HG03432 (cell line): Measurements from ENCODE around the gene NSD2.
"Not testable (repeated sequence)": the region's sequence is repeated elsewhere in the genome, so short reads cannot be mapped to it uniquely, and the experiment has no call there.

ENCODE experiments used
- ATAC-seq: cut with Tn5 transposase; IDR thresholded peaks from one replicate; pipeline ENCODE4 v1.9.1; 2021; ENCODE audit warnings: mild to moderate bottlenecking, moderate library complexity; ENCODE audit not compliant: unreplicated experiment

Gene NSD2

GRCh38 chr4:1841201-1841886, 29.8 kb upstream of the NSD2 start:
- ATAC-seq: no peak

GRCh38 chr4:1841887-1842210, 29.3 kb upstream of the NSD2 start:
- ATAC-seq: no peak

- ATAC-seq: no peak
Measured at GRCh38 chr4:1842339-1842895, 28.8 kb upstream of the NSD2 start.

- no peak for ATAC-seq
Measured at GRCh38 chr4:1842993-1843448, 28.2 kb upstream of the NSD2 start.

GRCh38 chr4:1843852-1844251, 27.3 kb upstream of the NSD2 start:
- ATAC-seq: no peak

- not testable (repeated sequence) for ATAC-seq
Measured at GRCh38 chr4:1844618-1845017, 26.6 kb upstream of the NSD2 start.

GRCh38 chr4:1846580-1846979, 24.6 kb upstream of the NSD2 start:
- ATAC-seq: no peak

GRCh38 chr4:1850276-1850675, 20.9 kb upstream of the NSD2 start:
- no peak for ATAC-seq

GRCh38 chr4:1851160-1851559, 20.0 kb upstream of the NSD2 start:
- no peak for ATAC-seq

GRCh38 chr4:1851575-1852410, 19.4 kb upstream of the NSD2 start:
- ATAC-seq: no peak

- ATAC-seq: no peak
Measured at GRCh38 chr4:1852904-1853623, 18.1 kb upstream of the NSD2 start.

GRCh38 chr4:1854752-1855151, 16.4 kb upstream of the NSD2 start:
- no peak for ATAC-seq

GRCh38 chr4:1855333-1856070, 15.7 kb upstream of the NSD2 start:
- peak; percentile 32 for ATAC-seq

GRCh38 chr4:1856071-1856942, 14.9 kb upstream of the NSD2 start, which contains the start of gene LETM1:
Gene LETM1 (minus strand): TSS chr4:1856156. CDS start chr4:1855950, 206 bp downstream.
- ATAC-seq: peak; percentile 89

GRCh38 chr4:1856943-1857699, 14.1 kb upstream of the NSD2 start:
- no peak for ATAC-seq

- ATAC-seq: no peak
Measured at GRCh38 chr4:1857931-1858330, 13.3 kb upstream of the NSD2 start.

- no peak for ATAC-seq
Measured at GRCh38 chr4:1859389-1859753, 11.8 kb upstream of the NSD2 start.

GRCh38 chr4:1862055-1862911, 8.9 kb upstream of the NSD2 start:
- no peak for ATAC-seq
